ENCODE measurements around the gene RBM6. TPM values are rescaled to one million over a fixed set of nuclear protein-coding genes. Genes with fewer than 3 reads are reported as not detected.

The RBM6 gene
- total RNA-seq, 1 donor from 2014 or later: 53.9 TPM

DNA sequence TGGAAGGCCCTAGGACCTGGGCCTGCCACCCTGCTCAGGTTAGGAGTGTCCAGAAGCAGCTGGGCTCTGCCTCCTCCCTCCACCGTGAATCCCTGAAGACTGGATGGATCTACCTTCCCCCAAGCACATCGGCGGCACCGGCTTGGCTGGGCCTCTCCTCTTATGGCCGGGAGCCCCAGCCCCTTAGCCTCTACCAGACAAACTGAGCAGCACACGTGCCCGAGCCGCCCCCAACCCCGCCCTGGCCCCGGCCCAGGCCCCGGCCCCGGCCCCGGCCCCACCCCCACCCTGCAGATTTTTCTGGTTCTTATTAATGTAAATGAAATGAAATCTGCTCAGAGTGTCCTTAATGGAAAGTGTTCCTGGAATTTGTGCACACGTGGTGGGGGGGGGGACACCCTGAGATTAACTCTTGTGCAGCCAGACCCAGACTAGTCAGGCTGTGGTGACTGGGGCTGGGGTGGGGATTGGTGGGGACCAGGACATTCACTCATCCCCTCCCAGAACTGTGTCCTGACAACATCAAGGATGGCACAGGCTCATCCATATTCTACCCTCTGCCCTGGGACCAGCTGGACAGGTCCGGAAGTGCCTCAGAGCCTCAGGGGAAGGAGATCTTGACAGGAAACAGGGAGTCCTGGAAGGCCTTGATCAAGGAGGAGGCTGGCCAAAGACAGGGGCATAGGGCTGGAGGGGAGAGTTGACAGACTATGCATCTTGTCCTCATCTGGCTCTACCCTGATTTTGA lies 184.3 kb downstream of the RBM6 start:
- Mint-ChIP-seq H3K27ac (ENCODE audit: unreplicated experiment) (peak overlapping the region; percentile 41), H3K27me3 (ENCODE audit: low read depth, unreplicated experiment) (peaks cover under 1% of the 10 kb centered on the region), H3K4me3 (ENCODE audit: unreplicated experiment) (peak overlapping the region; percentile 45), H3K36me3 (ENCODE audit: low read depth, unreplicated experiment) (peaks cover 7% of the 10 kb centered on the region), H3K9me3 (ENCODE audit: unreplicated experiment) (no peaks in the 10 kb centered on the region), H3K4me1 (ENCODE audit: low read depth, unreplicated experiment) (peaks cover 7% of the 10 kb centered on the region)
- DNase-seq (ENCODE audit: low read depth) (no peak), FAIRE-seq (no peak)
- H3K4me2 ChIP-seq (ENCODE audit: low read length): no peak overlapping the region
- H2AFZ ChIP-seq (ENCODE audit: low read depth, low read length): no peak overlapping the region
- no peak overlapping the region for H3K4me3 ChIP-seq (ENCODE audit: insufficient read depth, low read depth, low read length)
- peaks cover 38% of the 10 kb centered on the region for H4K20me1 ChIP-seq (ENCODE audit: insufficient read depth, low read length)
- H3K4me1 ChIP-seq (ENCODE audit: insufficient read depth, low read length): peaks cover 7% of the 10 kb centered on the region
- H3K9ac ChIP-seq (ENCODE audit: low read length): no peak overlapping the region
- no peaks in the 10 kb centered on the region for H3K27me3 ChIP-seq (ENCODE audit: insufficient read depth, low read length)
- H3K36me3 ChIP-seq (ENCODE audit: insufficient read depth, low read length): peaks cover 6% of the 10 kb centered on the region
- H3K9me3 ChIP-seq (ENCODE audit: insufficient read depth, low read depth, low read length): no peaks in the 10 kb centered on the region
- no peak overlapping the region for H3K27ac ChIP-seq (ENCODE audit: low read depth, low read length)
- H3K79me2 ChIP-seq (ENCODE audit: insufficient read depth, low read length): no peaks in the 10 kb centered on the region
- TF ChIP-seq CTCF (IDR thresholded peaks at IDR 0.05; ENCODE audit: insufficient read depth, low read depth, low read length) (no peak), EZH2 (IDR thresholded peaks at IDR 0.05; ENCODE audit: insufficient read depth, low read length) (no peak)

DNA sequence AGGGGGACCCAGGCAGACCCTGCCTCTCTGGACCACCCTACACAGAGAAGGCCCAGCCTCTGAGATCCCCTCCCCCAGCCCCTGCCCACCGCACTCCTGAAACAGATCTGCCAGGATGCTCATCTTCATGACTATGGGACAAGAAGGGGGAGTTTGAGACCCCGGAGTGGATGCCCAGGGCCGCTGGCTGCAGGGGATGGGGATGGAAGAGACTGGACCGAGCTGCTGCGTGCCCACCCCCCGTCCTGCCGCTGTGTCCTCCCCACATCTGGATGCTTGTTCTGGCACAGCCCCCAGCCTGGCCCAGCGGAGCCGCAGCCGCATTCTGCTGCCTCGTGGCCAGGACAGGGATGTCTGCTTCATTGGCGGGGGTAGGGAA lies 184.8 kb downstream of the RBM6 start:
- H3K27ac Mint-ChIP-seq (ENCODE audit: unreplicated experiment): no peak overlapping the region
- no peak overlapping the region for H2AFZ ChIP-seq (ENCODE audit: low read depth, low read length)
- TF ChIP-seq CTCF (IDR thresholded peaks at IDR 0.05; ENCODE audit: insufficient read depth, low read depth, low read length): no peak
- no peak for TF ChIP-seq EZH2 (IDR thresholded peaks at IDR 0.05; ENCODE audit: insufficient read depth, low read length)
- peaks cover 4% of the 10 kb centered on the region for H3K27me3 Mint-ChIP-seq (ENCODE audit: low read depth, unreplicated experiment)
- no peak overlapping the region for H3K4me3 Mint-ChIP-seq (ENCODE audit: unreplicated experiment)
- H3K36me3 Mint-ChIP-seq (ENCODE audit: low read depth, unreplicated experiment): peaks cover 7% of the 10 kb centered on the region
- DNase-seq (ENCODE audit: low read depth) (no peak), FAIRE-seq (no peak)
- H3K9ac ChIP-seq (ENCODE audit: low read length): no peak overlapping the region
- H4K20me1 ChIP-seq (ENCODE audit: insufficient read depth, low read length): peaks cover 34% of the 10 kb centered on the region
- no peak overlapping the region for H3K27ac ChIP-seq (ENCODE audit: low read depth, low read length)
- no peak overlapping the region for H3K4me3 ChIP-seq (ENCODE audit: insufficient read depth, low read depth, low read length)
- H3K4me1 Mint-ChIP-seq (ENCODE audit: low read depth, unreplicated experiment): peaks cover 7% of the 10 kb centered on the region
- no peaks in the 10 kb centered on the region for H3K27me3 ChIP-seq (ENCODE audit: insufficient read depth, low read length)
- peaks cover 7% of the 10 kb centered on the region for H3K4me1 ChIP-seq (ENCODE audit: insufficient read depth, low read length)
- no peak overlapping the region for H3K4me2 ChIP-seq (ENCODE audit: low read length)
- H3K9me3 ChIP-seq (ENCODE audit: insufficient read depth, low read depth, low read length): no peaks in the 10 kb centered on the region
- no peaks in the 10 kb centered on the region for H3K9me3 Mint-ChIP-seq (ENCODE audit: unreplicated experiment)
- no peaks in the 10 kb centered on the region for H3K79me2 ChIP-seq (ENCODE audit: insufficient read depth, low read length)
- peaks cover 5% of the 10 kb centered on the region for H3K36me3 ChIP-seq (ENCODE audit: insufficient read depth, low read length)

All from astrocyte (in vitro differentiated cells and primary cell).